ENCODE data around the gene CNN3. TPM values are rescaled to one million over a fixed set of nuclear protein-coding genes. Genes with fewer than 3 reads are reported as not detected.
A peak's percentile ranks its signal among the peaks of the same experiment; 100 is the strongest.

CNN3 gene
- total and polyA plus RNA-seq, 4 donors: 43.9 to 87.4 (median 69.6) TPM

DNA sequence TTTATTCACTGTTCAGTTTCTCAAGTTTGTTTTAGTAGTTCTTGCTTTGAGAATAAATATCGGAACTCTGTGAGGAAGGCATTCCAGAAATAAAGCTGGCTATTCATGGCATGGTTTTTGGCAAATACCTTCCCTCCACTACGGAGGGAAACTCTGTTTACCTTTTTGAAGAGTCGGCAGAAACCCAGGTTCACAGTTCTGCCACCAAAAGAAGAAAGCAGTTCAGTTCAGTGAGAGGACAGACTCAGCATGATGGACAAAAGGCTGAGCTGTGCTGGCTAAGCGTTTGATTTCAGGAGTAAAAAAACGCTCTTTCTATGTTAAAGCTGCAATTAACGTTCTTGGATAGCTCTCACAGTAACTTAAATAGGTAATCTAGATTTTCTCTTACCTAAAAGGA is 42.4 kb downstream of the CNN3 start:
- no peak for DNase-seq (ENCODE audit: low spot score)
- H3K4me1 ChIP-seq (ENCODE audit: control insufficient read depth in 4 of 4, insufficient read depth in 4 of 4, low read length in 3 of 4): peaks cover 0 to 9% (median 4%) of the 10 kb centered on the region in 4 donors
- H3K27ac ChIP-seq (ENCODE audit: low read depth in 1 of 2, low read length in 2 of 2): no peak overlapping the region
- H3K9ac ChIP-seq (ENCODE audit: low read depth in 1 of 2, low read length in 2 of 2): peak overlapping the region in 1 of 2 donors; percentile 27
- H3K9me3 ChIP-seq (ENCODE audit: control insufficient read depth in 4 of 4, low read length in 3 of 4): no peaks in the 10 kb centered on the region
- TF ChIP-seq JUND (IDR thresholded peaks at IDR 0.05) (no peak), FOXA2 (IDR thresholded peaks at IDR 0.05) (no peak), TAF1 (conservative IDR thresholded peaks at IDR 0.05) (no peak), RXRA (IDR thresholded peaks at IDR 0.05) (no peak), CTCF (IDR thresholded peaks at IDR 0.05; ENCODE audit: low read depth, low read length, missing input control) (no peak), YY1 (IDR thresholded peaks at IDR 0.05) (no peak), FOXA1 (IDR thresholded peaks at IDR 0.05) (no peak), NR2F2 (IDR thresholded peaks at IDR 0.05) (no peak), SP1 (IDR thresholded peaks at IDR 0.05) (no peak), GABPA (IDR thresholded peaks at IDR 0.05 in 1 of 2, conservative IDR thresholded peaks at IDR 0.05 in 1 of 2) (no peak), RAD21 (IDR thresholded peaks at IDR 0.05) (no peak), MAX (IDR thresholded peaks at IDR 0.05) (no peak), HNF4A (conservative IDR thresholded peaks at IDR 0.05) (no peak), EGR1 (IDR thresholded peaks at IDR 0.05; ENCODE audit: low read depth in 2 of 2) (no peak), ZBTB33 (IDR thresholded peaks at IDR 0.05) (no peak)
- TF ChIP-seq, protein P1, sequence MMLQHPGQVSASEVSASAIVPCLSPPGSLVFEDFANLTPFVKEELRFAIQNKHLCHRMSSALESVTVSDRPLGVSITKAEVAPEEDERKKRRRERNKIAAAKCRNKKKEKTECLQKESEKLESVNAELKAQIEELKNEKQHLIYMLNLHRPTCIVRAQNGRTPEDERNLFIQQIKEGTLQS (IDR thresholded peaks at IDR 0.05): no peak
- H3K27me3 ChIP-seq (ENCODE audit: control insufficient read depth in 4 of 4, insufficient read depth in 4 of 4, low read length in 3 of 4): no peaks in the 10 kb centered on the region
- no peaks in the 10 kb centered on the region for H3K36me3 ChIP-seq (ENCODE audit: control insufficient read depth in 4 of 4, insufficient read depth in 3 of 4, low read depth in 1 of 4, low read length in 3 of 4)
- H3K4me3 ChIP-seq (ENCODE audit: low read depth in 1 of 3, low read length in 3 of 3): no peak overlapping the region
- WGBS: 71% methylated on average over 6 of the region's 6 CpGs

DNA sequence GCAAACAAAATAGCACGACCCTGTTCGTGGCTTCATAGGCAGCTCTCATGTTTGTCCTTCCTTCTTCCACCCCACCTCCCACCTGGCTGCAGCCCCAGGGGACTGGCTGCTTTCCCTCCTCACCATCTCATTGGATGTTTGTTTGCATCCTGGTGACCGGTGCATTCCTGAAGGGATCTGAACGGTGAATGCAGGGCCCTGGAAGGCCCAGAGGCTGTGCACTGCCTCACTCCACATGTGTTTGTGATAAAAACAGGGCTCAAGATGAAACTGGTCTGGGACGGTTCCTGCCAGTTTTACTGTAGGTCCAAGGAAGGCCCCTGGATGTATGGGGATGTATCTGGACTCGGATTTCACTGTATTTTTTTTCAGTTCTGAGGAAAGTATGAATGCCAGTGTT is 42.8 kb downstream of the CNN3 start:
- H3K27ac ChIP-seq (ENCODE audit: low read depth in 1 of 2, low read length in 2 of 2): peak overlapping the region; percentile 1 to 22
- no peaks in the 10 kb centered on the region for H3K36me3 ChIP-seq (ENCODE audit: control insufficient read depth in 4 of 4, insufficient read depth in 3 of 4, low read depth in 1 of 4, low read length in 3 of 4)
- no peak for DNase-seq (ENCODE audit: low spot score)
- H3K27me3 ChIP-seq (ENCODE audit: control insufficient read depth in 4 of 4, insufficient read depth in 4 of 4, low read length in 3 of 4): no peaks in the 10 kb centered on the region
- H3K9me3 ChIP-seq (ENCODE audit: control insufficient read depth in 4 of 4, low read length in 3 of 4): no peaks in the 10 kb centered on the region
- 44% methylated on average over 6 of the region's 6 CpGs for WGBS
- H3K4me3 ChIP-seq (ENCODE audit: low read depth in 1 of 3, low read length in 3 of 3): no peak overlapping the region
- H3K9ac ChIP-seq (ENCODE audit: low read depth in 1 of 2, low read length in 2 of 2): peak overlapping the region in 1 of 2 donors; percentile 27
- peaks cover 0 to 9% (median 4%) of the 10 kb centered on the region in 4 donors for H3K4me1 ChIP-seq (ENCODE audit: control insufficient read depth in 4 of 4, insufficient read depth in 4 of 4, low read length in 3 of 4)
- TF ChIP-seq FOXA1 (IDR thresholded peaks at IDR 0.05): no peak
- no peak for TF ChIP-seq FOXA2 (IDR thresholded peaks at IDR 0.05)
- TF ChIP-seq GABPA (IDR thresholded peaks at IDR 0.05 in 1 of 2, conservative IDR thresholded peaks at IDR 0.05 in 1 of 2): no peak
- no peak for TF ChIP-seq MAX (IDR thresholded peaks at IDR 0.05)
- TF ChIP-seq, protein P1 (IDR thresholded peaks at IDR 0.05): no peak
- no peak for TF ChIP-seq EGR1 (IDR thresholded peaks at IDR 0.05; ENCODE audit: low read depth in 2 of 2)
- TF ChIP-seq NR2F2 (IDR thresholded peaks at IDR 0.05): no peak
- TF ChIP-seq JUND (IDR thresholded peaks at IDR 0.05): no peak

All from liver (tissue), 9 donors.